GM12891 (cell line): ENCODE results near the gene TIE1.

ENCODE experiments used
- POLR2A ChIP-seq: IDR thresholded peaks from 2 replicates; pipeline ENCODE4 v1.6.1; 2011; ENCODE audit warnings: low read depth, low read length, control low read depth
- POLR2AphosphoS5 ChIP-seq: IDR thresholded peaks from 2 replicates; pipeline ENCODE4 v1.6.1; 2011; ENCODE audit warnings: low read depth, low read length, control low read depth
- POU2F2 ChIP-seq: IDR thresholded peaks from 2 replicates; pipeline ENCODE4 v1.6.1; 2011; ENCODE audit warnings: low read depth, mild to moderate bottlenecking, control low read depth, low read length, moderate library complexity
- SPI1 ChIP-seq: IDR thresholded peaks from 2 replicates; pipeline ENCODE4 v1.6.1; 2011; ENCODE audit warnings: low read depth, low read length, control low read depth
- TAF1 ChIP-seq: IDR thresholded peaks from 2 replicates; pipeline ENCODE4 v1.6.1; 2011; ENCODE audit warnings: low read depth, low read length, control low read depth

- no peak for TF ChIP-seq POLR2A
- TF ChIP-seq POLR2AphosphoS5, result no peak
- TF ChIP-seq POU2F2, result no peak
- no peak for TF ChIP-seq SPI1
- no peak for TF ChIP-seq TAF1
These were observed 12.1 kb downstream of the TIE1 start for GRCh38 chr1:43312663-43313515.
